ENCODE data around the gene MAD1L1. TPM values are rescaled to one million over a fixed set of nuclear protein-coding genes. Genes with fewer than 3 reads are reported as not detected.

MAD1L1 gene
- total and polyA plus RNA-seq, 4 donors, result 43.0 to 54.9 (median 49.9) TPM

DNA sequence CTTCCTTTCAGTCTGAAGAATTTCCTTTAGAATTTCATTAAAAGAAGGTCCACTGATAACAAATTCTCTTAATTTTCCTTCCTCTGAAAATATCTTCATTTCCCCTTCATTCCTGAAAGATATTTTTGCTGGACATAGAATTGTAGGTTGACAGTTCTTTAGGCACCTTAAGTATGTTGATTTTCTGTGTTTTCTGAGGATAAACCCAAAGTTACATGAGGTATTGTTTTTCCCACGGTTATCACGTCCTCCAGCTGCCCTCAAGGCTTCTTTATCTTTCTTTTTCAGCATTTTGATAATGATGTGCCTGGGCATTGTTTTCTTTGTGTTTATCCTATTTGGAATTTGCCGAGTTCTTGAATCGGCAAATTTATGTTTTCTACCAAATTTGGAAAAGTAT lies 457.4 kb downstream of the MAD1L1 start:
- no peaks in the 10 kb centered on the region for H3K4me1 ChIP-seq (ENCODE audit: control insufficient read depth in 5 of 5, insufficient read depth in 5 of 5, low read length in 5 of 5)
- no peak overlapping the region for H3K27ac ChIP-seq (ENCODE audit: low read depth in 1 of 2, low read length in 1 of 2)
- no peaks in the 10 kb centered on the region for H3K36me3 ChIP-seq (ENCODE audit: control insufficient read depth in 4 of 4, insufficient read depth in 4 of 4, low read length in 4 of 4)
- WGBS, 2 donors, result 70 to 80% methylated on average over 4 of the region's 4 CpGs
- TF ChIP-seq, protein P1, sequence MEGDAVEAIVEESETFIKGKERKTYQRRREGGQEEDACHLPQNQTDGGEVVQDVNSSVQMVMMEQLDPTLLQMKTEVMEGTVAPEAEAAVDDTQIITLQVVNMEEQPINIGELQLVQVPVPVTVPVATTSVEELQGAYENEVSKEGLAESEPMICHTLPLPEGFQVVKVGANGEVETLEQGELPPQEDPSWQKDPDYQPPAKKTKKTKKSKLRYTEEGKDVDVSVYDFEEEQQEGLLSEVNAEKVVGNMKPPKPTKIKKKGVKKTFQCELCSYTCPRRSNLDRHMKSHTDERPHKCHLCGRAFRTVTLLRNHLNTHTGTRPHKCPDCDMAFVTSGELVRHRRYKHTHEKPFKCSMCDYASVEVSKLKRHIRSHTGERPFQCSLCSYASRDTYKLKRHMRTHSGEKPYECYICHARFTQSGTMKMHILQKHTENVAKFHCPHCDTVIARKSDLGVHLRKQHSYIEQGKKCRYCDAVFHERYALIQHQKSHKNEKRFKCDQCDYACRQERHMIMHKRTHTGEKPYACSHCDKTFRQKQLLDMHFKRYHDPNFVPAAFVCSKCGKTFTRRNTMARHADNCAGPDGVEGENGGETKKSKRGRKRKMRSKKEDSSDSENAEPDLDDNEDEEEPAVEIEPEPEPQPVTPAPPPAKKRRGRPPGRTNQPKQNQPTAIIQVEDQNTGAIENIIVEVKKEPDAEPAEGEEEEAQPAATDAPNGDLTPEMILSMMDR (IDR thresholded peaks at IDR 0.05; ENCODE audit: control extremely low read depth, extremely low read depth), result no peak
- no peak overlapping the region for H3K9ac ChIP-seq (ENCODE audit: insufficient read depth in 1 of 2, low read length in 2 of 2)
- H3K4me3 ChIP-seq, result no peak overlapping the region
- no peak for DNase-seq
- no peak for ATAC-seq (ENCODE audit: insufficient read depth, low FRiP score)
- peaks cover 0 to 7% (median 0%) of the 10 kb centered on the region in 4 donors for H3K9me3 ChIP-seq (ENCODE audit: control insufficient read depth in 4 of 4, insufficient read depth in 3 of 4, low read length in 3 of 4)
- H3K27me3 ChIP-seq (ENCODE audit: control insufficient read depth in 3 of 3, insufficient read depth in 3 of 3, low read length in 2 of 3), result no peaks in the 10 kb centered on the region

DNA sequence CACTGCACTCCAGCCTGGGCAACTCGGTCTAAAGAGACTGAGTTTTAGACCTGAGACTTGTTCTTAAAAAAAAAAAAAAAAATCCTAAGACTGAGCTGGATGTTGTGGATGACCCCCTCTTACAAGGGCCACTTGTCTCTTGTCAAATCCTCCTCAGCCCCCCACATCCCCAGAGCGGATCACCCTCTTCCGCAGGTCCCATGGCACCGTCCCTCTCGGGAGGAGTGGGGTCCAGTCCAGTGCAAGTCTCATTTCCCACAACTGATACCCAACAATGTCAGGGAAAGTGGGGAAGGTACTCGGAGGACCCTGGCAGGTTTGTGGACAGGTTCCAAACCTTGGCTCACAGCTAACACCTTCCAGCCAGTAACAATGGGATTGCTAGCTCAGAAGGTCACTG lies 462.4 kb downstream of the MAD1L1 start:
- ATAC-seq (ENCODE audit: insufficient read depth, low FRiP score) (no peak), DNase-seq (no peak)
- Histone ChIP-seq H3K9ac (ENCODE audit: insufficient read depth in 1 of 2, low read length in 2 of 2) (no peak overlapping the region), H3K27me3 (ENCODE audit: control insufficient read depth in 3 of 3, insufficient read depth in 3 of 3, low read length in 2 of 3) (no peaks in the 10 kb centered on the region), H3K9me3 (ENCODE audit: control insufficient read depth in 4 of 4, insufficient read depth in 3 of 4, low read length in 3 of 4) (peaks cover 0 to 3% (median 0%) of the 10 kb centered on the region in 4 donors), H3K4me3 (no peak overlapping the region), H3K36me3 (ENCODE audit: control insufficient read depth in 4 of 4, insufficient read depth in 4 of 4, low read length in 4 of 4) (no peaks in the 10 kb centered on the region), H3K27ac (ENCODE audit: low read depth in 1 of 2, low read length in 1 of 2) (no peak overlapping the region), H3K4me1 (ENCODE audit: control insufficient read depth in 5 of 5, insufficient read depth in 5 of 5, low read length in 5 of 5) (no peaks in the 10 kb centered on the region)
- 89 to 99% methylated on average over 6 of the region's 6 CpGs for WGBS, 2 donors
- TF ChIP-seq, protein P1 (IDR thresholded peaks at IDR 0.05; ENCODE audit: control extremely low read depth, extremely low read depth), result no peak

DNA sequence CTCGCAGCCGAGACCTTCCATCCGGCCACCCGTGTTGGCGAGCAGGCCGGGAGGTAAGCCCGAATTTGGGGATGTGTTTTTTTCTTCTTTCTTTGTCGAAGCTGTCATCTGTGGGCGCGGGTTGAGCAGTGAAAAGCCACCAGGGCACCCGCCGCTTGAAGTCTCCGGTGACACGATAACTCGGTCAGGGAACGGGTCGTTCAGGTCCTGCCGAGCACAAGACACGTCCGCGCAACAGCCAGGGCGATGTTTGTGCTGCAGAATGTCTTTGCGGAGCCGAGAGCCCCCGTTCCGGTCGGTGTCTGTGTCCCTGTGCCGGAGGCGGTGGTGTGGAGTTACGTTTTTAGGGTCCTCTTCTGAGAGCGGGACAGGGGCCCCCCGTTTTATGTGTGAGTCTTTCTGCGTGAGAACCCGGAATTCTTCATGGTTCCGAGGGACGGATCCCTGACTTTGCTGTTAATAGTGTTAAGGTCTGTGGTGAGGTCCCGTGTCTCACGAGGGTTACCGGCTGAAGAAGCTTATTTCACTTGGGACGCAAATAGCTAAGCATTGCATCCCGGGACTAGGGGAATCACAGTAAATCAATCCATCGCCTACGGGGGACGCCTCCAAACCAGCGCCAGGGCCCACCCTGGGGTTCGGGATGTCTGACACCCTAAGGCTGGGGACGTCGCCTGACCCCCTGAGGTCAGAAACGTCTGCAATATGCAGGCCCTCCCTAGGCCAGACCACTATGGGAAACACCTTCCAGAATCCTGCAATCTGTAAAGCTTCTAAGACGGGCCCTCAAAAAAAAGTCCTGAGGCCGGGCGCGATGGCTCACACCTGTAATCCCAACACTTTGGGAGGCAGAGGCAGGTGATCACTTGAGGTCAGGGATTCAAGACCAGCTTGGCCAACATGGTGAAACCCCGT lies 463.2 kb downstream of the MAD1L1 start:
- no peak for DNase-seq
- ATAC-seq (ENCODE audit: insufficient read depth, low FRiP score), result no peak
- Histone ChIP-seq H3K9ac (ENCODE audit: insufficient read depth in 1 of 2, low read length in 2 of 2) (no peak overlapping the region), H3K4me3 (no peak overlapping the region), H3K36me3 (ENCODE audit: control insufficient read depth in 4 of 4, insufficient read depth in 4 of 4, low read length in 4 of 4) (no peaks in the 10 kb centered on the region), H3K4me1 (ENCODE audit: control insufficient read depth in 5 of 5, insufficient read depth in 5 of 5, low read length in 5 of 5) (no peaks in the 10 kb centered on the region), H3K9me3 (ENCODE audit: control insufficient read depth in 4 of 4, insufficient read depth in 3 of 4, low read length in 3 of 4) (peaks cover 0 to 3% (median 0%) of the 10 kb centered on the region in 4 donors), H3K27me3 (ENCODE audit: control insufficient read depth in 3 of 3, insufficient read depth in 3 of 3, low read length in 2 of 3) (no peaks in the 10 kb centered on the region), H3K27ac (ENCODE audit: low read depth in 1 of 2, low read length in 1 of 2) (no peak overlapping the region)
- 95 to 96% methylated on average over 54 of the region's 54 CpGs for WGBS, 2 donors
- TF ChIP-seq, protein P1 (IDR thresholded peaks at IDR 0.05; ENCODE audit: control extremely low read depth, extremely low read depth), result no peak
